Neural progenitor cell (in vitro differentiated cells): ENCODE results near the gene SPOCK1. TPM values are rescaled to one million over a fixed set of nuclear protein-coding genes. Genes with fewer than 3 reads are reported as not detected.

ENCODE experiments used
- DNase-seq: peaks from one replicate; pipeline ENCODE4 v3.0.0-alpha.2; 2016; ENCODE audit warnings: low spot score
- H2AFZ ChIP-seq: fragments of 200-600 bp; sonication (generic); replicated peaks from 2 replicates; pipeline ENCODE4 v1.6.1; 2016; ENCODE audit warnings: antibody characterized with exemption
- H3F3A ChIP-seq: fragments of 200-600 bp; sonication (generic); 2 replicates; pipeline ENCODE4 v1.6.1; 2016; ENCODE audit warnings: antibody characterized with exemption, low read depth
- H3K27ac ChIP-seq: fragments of 200-600 bp; sonication (generic); 2 replicates; pipeline ENCODE4 v1.5.1; 2016; ENCODE audit warnings: mild to moderate bottlenecking
- H3K27me3 ChIP-seq: fragments of 200-600 bp; sonication (generic); 2 replicates; pipeline ENCODE4 v1.6.1; 2016; ENCODE audit warnings: mild to moderate bottlenecking, moderate library complexity
- H3K36me3 ChIP-seq: fragments of 200-600 bp; sonication (generic); 2 replicates; pipeline ENCODE4 v1.5.1; 2016
- H3K4me1 ChIP-seq: fragments of 200-600 bp; sonication (generic); 2 replicates; pipeline ENCODE4 v1.6.1; 2016; ENCODE audit warnings: mixed run types
- H3K4me2 ChIP-seq: fragments of 200-600 bp; sonication (generic); 2 replicates; pipeline ENCODE4 v1.6.1; 2016
- H3K4me3 ChIP-seq: fragments of 200-600 bp; sonication (generic); 2 replicates; pipeline ENCODE4 v1.5.1; 2016
- H3K79me2 ChIP-seq: fragments of 200-600 bp; sonication (generic); 2 replicates; pipeline ENCODE4 v1.6.1; 2016; ENCODE audit warnings: low read depth
- H3K9ac ChIP-seq: fragments of 200-600 bp; sonication (generic); 2 replicates; pipeline ENCODE4 v1.6.1; 2016
- H3K9me3 ChIP-seq: fragments of 200-600 bp; sonication (generic); 2 replicates; pipeline ENCODE4 v1.5.1; 2016; ENCODE audit warnings: low read depth
- H4K20me1 ChIP-seq: fragments of 200-600 bp; sonication (generic); 2 replicates; pipeline ENCODE4 v1.6.1; 2016; ENCODE audit warnings: low read depth
- H3K27ac Mint-ChIP-seq: 3 replicates; pipeline ENCODE4 v1.8.0; 2021; ENCODE audit warnings: mixed read lengths
- H3K27me3 Mint-ChIP-seq: 2 replicates; pipeline ENCODE4 v1.8.0; 2022; ENCODE audit warnings: low read depth, mild to moderate bottlenecking, inconsistent platforms, moderate library complexity, mixed read lengths; ENCODE audit not compliant: insufficient read depth
- H3K36me3 Mint-ChIP-seq: 3 replicates; pipeline ENCODE4 v1.8.0; 2021; ENCODE audit warnings: mixed read lengths
- H3K4me1 Mint-ChIP-seq: 3 replicates; pipeline ENCODE4 v1.8.0; 2021; ENCODE audit warnings: mixed read lengths
- H3K4me3 Mint-ChIP-seq: 3 replicates; pipeline ENCODE4 v1.8.0; 2021; ENCODE audit warnings: mild to moderate bottlenecking, moderate library complexity, mixed read lengths
- H3K9me3 Mint-ChIP-seq: 3 replicates; pipeline ENCODE4 v1.8.0; 2020; ENCODE audit warnings: mixed read lengths
- CTCF ChIP-seq: fragments of 200-600 bp; sonication (generic); IDR thresholded peaks from 2 replicates; pipeline ENCODE4 v1.5.1; 2017; ENCODE audit warnings: antibody characterized with exemption, mild to moderate bottlenecking
- EZH2 ChIP-seq: fragments of 200-600 bp; sonication (generic); IDR thresholded peaks from 2 replicates; pipeline ENCODE4 v1.6.1; 2017; ENCODE audit warnings: antibody characterized with exemption, mild to moderate bottlenecking, moderate library complexity
- EZH2phosphoT487 ChIP-seq: fragments of 200-600 bp; sonication (generic); IDR thresholded peaks from 2 replicates; pipeline ENCODE4 v1.6.1; 2017; ENCODE audit warnings: antibody characterized with exemption
- total RNA-seq: library from RNA; depleted of rRNA; stranded (reverse); fragments of >200 nt; gene quantifications from 2 replicates; pipeline ENCODE4 v1.2.3, GENCODE V29; 2015; ENCODE audit warnings: low replicate concordance

Gene SPOCK1
- total RNA-seq, 1 donor from 2014 or later = 6.9 TPM

GRCh38 chr5:137268646-137269045 is 230.5 kb downstream of the SPOCK1 start:
- Histone ChIP-seq H3K4me2 (no peak overlapping the region), H2AFZ (no peak overlapping the region), H3K9ac (no peak overlapping the region), H3K4me1 (no peaks in the 10 kb centered on the region), H3K4me3 (no peak overlapping the region), H3K36me3 (no peaks in the 10 kb centered on the region), H3K27me3 (no peaks in the 10 kb centered on the region), H4K20me1 (no peaks in the 10 kb centered on the region), H3K27ac (no peak overlapping the region), H3F3A (no peaks in the 10 kb centered on the region), H3K9me3 (no peaks in the 10 kb centered on the region), H3K79me2 (no peaks in the 10 kb centered on the region)
- H3K27ac Mint-ChIP-seq = no peak overlapping the region
- H3K9me3 Mint-ChIP-seq = no peaks in the 10 kb centered on the region
- no peak for DNase-seq
- no peaks in the 10 kb centered on the region for H3K36me3 Mint-ChIP-seq
- TF ChIP-seq EZH2 (no peak), CTCF (no peak), EZH2phosphoT487 (no peak)
- peaks cover 7% of the 10 kb centered on the region for H3K27me3 Mint-ChIP-seq
- peaks cover 30% of the 10 kb centered on the region for H3K4me1 Mint-ChIP-seq
- H3K4me3 Mint-ChIP-seq = no peak overlapping the region

GRCh38 chr5:137266186-137266585 is 232.9 kb downstream of the SPOCK1 start:
- Histone ChIP-seq H3K4me2 (no peak overlapping the region), H3K4me1 (peaks cover 12% of the 10 kb centered on the region), H3K79me2 (no peaks in the 10 kb centered on the region), H3K27ac (no peak overlapping the region), H3K27me3 (no peaks in the 10 kb centered on the region), H3K4me3 (no peak overlapping the region), H2AFZ (no peak overlapping the region), H4K20me1 (no peaks in the 10 kb centered on the region), H3F3A (no peaks in the 10 kb centered on the region), H3K9ac (no peak overlapping the region), H3K9me3 (no peaks in the 10 kb centered on the region), H3K36me3 (no peaks in the 10 kb centered on the region)
- H3K27me3 Mint-ChIP-seq = peaks cover 9% of the 10 kb centered on the region
- no peak overlapping the region for H3K4me3 Mint-ChIP-seq
- TF ChIP-seq EZH2phosphoT487 = no peak
- TF ChIP-seq CTCF = no peak
- TF ChIP-seq EZH2 = no peak
- no peaks in the 10 kb centered on the region for H3K36me3 Mint-ChIP-seq
- DNase-seq = no peak
- H3K27ac Mint-ChIP-seq = no peak overlapping the region
- peaks cover 50% of the 10 kb centered on the region for H3K4me1 Mint-ChIP-seq
- H3K9me3 Mint-ChIP-seq = peaks cover 2% of the 10 kb centered on the region

GRCh38 chr5:137265457-137265856 is 233.7 kb downstream of the SPOCK1 start:
- H3F3A ChIP-seq = no peaks in the 10 kb centered on the region
- Mint-ChIP-seq H3K9me3 (peaks cover 2% of the 10 kb centered on the region), H3K4me3 (no peak overlapping the region), H3K4me1 (peaks cover 57% of the 10 kb centered on the region), H3K27ac (no peak overlapping the region), H3K27me3 (peaks cover 9% of the 10 kb centered on the region), H3K36me3 (no peaks in the 10 kb centered on the region)
- H4K20me1 ChIP-seq = no peaks in the 10 kb centered on the region
- H3K9ac ChIP-seq = no peak overlapping the region
- peaks cover 19% of the 10 kb centered on the region for H3K4me1 ChIP-seq
- H3K4me3 ChIP-seq = no peak overlapping the region
- no peaks in the 10 kb centered on the region for H3K36me3 ChIP-seq
- no peaks in the 10 kb centered on the region for H3K9me3 ChIP-seq
- no peak overlapping the region for H2AFZ ChIP-seq
- H3K4me2 ChIP-seq = no peak overlapping the region
- no peaks in the 10 kb centered on the region for H3K27me3 ChIP-seq
- TF ChIP-seq EZH2 (no peak), CTCF (no peak), EZH2phosphoT487 (no peak)
- no peaks in the 10 kb centered on the region for H3K79me2 ChIP-seq
- DNase-seq = no peak
- H3K27ac ChIP-seq = no peak overlapping the region
